GM15510 (cell line): ENCODE results near the gene GABPB2.
A peak's percentile ranks its signal among the peaks of the same experiment; 100 is the strongest.

ENCODE experiments used
- POLR2A ChIP-seq: IDR thresholded peaks from 3 replicates; pipeline ENCODE4 v1.6.1; 2011; ENCODE audit warnings: borderline replicate concordance; ENCODE audit not compliant: insufficient read length; ENCODE audit errors: extremely low read depth

The GABPB2 gene

DNA sequence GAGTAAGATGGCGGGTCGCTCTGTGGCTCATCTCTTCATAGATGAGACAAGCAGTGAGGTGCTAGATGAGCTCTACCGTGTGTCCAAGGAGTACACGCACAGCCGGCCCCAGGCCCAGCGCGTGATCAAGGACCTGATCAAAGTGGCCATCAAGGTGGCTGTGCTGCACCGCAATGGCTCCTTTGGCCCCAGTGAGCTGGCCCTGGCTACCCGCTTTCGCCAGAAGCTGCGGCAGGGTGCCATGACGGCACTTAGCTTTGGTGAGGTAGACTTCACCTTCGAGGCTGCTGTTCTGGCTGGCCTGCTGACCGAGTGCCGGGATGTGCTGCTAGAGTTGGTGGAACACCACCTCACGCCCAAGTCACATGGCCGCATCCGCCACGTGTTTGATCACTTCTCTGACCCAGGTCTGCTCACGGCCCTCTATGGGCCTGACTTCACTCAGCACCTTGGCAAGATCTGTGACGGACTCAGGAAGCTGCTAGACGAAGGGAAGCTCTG, 88.2 kb downstream of the GABPB2 start:
- no peak for TF ChIP-seq POLR2A

DNA sequence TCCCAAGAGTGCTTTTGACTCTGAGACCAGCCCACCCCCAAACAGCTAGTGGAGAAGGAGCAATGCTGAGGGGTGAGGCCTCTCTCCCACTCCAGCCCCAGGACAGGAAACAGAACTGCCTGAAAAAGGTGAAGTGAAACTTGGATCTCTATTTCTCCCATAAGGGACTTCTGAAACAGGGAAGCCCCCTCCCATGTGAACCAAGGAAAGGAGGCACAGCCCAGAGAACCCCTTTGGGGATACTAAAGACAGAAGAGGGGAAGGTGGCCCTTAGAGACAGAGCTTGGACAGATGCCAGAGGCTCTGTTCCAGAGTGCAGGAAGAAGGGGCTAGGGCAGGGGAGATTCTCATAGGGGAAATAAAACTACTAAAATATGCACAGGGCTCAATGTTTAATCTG, 88.8 kb downstream of the GABPB2 start:
- no peak for TF ChIP-seq POLR2A

DNA sequence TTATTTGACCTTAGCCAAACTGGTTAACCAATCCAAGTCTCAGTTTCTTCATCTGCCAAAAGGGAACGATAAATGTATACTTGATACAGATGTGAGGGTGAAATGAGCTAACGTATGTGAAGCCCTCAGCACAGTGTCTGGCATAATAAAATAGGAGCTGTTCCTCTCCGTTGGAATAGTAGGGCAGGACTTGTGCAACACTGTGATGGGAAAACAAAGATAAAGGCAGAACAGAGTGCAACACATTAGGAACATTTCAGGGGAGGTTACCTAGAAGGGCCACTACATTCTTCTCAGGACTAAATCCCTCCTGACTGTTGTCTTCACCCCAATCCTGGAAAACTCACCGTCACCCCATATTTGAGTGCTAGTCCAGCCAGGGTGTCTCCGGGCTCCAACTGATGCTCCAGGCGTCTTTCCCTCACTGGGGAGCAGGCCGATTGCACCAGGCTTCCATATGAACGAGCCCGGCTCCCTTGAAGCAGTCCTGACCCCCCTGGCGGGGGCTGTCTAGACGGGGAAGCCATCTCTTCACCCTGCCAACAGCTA, 94.2 kb downstream of the GABPB2 start:
- TF ChIP-seq POLR2A: no peak

DNA sequence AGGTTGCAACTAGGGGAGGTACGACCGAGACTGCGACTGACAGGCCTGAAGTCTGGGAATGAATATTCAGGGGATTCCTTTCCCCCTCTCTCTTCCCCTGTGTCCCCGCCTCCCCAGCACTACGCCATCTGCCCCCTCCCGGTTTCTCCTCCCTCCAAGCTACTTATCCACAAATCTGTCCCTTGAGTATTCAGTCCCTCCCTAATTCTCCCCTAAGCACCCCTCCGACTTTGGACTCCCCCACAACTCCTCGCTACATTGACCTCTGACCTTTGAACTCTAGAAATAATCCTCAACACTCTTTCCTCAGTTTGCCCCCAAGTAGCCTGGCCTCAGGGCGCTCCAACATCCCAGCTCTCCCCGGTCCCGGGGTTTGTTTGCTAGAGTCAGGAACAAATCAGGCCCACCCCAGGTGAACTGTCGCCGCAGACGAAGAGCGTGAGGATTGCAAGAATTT, 94.7 kb downstream of the GABPB2 start:
- no peak for TF ChIP-seq POLR2A

DNA sequence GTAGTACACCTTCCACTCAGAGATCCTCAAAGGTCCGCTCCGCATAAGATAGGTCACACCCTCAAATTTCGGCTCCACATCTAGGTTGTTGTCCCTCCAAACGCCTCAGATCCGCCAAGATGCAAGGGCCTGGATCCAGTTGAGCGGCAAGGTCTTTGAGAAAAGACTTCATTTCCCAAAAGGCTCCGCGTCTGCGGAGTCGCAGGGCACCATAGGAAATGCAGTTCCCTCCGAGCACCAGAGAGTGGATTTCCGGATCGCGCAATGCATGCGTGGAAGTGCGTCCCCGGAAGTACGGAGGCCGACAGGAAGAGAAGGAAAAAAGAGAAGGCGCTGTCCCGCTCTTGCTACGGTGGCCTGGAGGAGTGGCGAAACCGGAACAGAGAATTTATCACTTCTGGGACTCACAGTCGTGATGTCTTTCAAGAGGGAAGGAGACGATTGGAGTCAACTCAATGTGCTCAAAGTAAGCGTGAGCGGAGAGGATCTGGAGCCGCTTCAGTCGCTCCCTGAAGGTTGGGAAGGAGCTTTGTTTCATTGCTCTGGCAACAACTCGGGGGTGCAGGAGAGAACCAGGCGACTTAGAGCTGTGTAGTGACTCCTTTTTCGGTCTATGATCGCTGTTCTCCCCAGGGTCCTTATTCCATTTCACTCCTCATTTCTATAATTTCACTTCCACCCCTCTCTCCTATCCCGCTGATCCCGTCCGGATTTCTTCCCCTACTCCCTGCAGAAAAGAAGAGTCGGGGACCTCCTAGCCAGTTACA, 95.4 kb downstream of the GABPB2 start, which contains the start of the genes LYSMD1 and SCNM1:
LYSMD1 (minus strand) TSS at position 165 of the 767 bp plus-strand sequence. CDS start 644 bp downstream, outside the sequence.
SCNM1 (plus strand) TSS at position 407 of the 767 bp plus-strand sequence; CDS start at position 416, 9 bp downstream.
- peak; percentile 59 for TF ChIP-seq POLR2A

DNA sequence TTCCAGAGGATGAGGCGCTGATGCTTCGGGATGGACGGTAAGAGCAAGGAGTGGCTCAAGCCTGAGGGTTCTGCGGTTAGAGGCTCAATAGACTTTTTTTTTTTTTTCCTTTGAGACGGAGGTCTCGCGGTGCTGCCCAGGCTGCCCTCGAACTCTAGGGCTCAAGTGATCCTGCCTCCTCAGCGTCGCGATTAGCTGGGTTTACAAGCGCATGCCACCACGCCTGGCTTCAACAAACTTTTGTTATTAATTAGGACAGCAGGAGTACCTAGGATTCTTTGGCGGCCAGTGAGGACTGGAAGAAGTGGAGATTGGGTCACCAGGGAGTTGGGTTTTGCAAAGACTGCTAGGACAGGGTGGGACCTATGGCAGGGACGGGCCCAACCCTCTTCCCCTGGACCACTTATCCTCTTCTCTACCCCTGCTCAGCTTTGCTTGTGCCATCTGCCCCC, 96.0 kb downstream of the GABPB2 start:
- no peak for TF ChIP-seq POLR2A

DNA sequence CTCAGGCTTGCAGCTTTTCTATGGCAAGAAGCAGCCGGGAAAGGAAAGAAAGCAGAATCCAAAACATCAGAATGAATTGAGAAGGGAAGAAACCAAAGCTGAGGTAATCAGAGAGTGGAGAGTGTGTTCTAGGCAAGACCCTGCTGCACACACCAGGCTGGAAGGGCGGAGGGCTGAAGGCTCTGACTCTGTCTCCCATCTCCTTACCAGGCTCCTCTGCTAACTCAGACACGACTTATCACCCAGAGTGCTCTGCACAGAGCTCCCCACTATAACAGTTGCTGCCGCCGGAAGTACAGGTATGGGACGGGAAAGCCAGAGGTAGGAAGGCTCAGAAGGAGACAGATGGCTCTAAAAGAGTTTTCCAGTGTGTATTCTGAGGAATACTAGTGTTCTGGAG, 96.6 kb downstream of the GABPB2 start:
- TF ChIP-seq POLR2A: no peak

DNA sequence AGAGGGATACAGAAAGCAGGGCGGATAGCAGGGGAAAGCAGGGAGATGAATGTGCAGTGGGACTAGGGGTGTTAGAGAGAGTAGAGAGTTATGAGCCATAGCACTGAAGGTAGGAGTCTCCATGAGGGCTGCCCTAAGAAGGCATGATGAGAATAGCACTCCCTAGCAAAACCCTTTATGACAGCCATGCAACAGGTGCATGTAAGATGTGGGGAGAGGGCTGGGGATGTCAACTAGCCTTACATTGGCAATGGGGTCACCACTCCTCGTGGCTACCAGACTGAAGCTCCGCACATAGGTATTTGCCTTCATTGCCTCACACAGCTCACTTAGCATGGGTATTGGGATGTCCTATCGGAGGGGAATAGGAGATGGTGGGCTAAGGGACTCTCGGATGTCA, 100.6 kb downstream of the GABPB2 start:
- TF ChIP-seq POLR2A: no peak
